ENCODE results near the gene NTRK3.

DNA sequence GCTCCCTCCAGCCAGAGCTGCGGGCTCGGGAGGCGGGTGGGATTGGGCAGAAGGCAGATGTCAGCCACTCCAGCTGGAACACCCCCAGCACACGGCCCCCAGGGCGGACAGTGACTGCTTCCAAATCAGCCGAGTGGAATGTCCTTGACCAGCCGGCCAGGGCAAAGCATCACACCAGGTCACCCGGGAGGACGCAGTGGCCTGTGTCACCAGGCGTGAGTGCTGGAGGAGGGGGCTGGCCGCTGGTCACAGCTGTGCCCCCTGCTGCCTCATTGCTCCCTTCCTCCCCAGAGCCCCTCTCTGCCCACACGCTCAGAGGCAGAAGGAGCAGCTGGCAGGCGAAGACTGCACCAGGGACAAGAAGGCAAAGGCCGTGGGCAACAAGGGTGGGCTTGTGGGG lies 33.5 kb downstream of the NTRK3 start:
- TF ChIP-seq, protein P1, sequence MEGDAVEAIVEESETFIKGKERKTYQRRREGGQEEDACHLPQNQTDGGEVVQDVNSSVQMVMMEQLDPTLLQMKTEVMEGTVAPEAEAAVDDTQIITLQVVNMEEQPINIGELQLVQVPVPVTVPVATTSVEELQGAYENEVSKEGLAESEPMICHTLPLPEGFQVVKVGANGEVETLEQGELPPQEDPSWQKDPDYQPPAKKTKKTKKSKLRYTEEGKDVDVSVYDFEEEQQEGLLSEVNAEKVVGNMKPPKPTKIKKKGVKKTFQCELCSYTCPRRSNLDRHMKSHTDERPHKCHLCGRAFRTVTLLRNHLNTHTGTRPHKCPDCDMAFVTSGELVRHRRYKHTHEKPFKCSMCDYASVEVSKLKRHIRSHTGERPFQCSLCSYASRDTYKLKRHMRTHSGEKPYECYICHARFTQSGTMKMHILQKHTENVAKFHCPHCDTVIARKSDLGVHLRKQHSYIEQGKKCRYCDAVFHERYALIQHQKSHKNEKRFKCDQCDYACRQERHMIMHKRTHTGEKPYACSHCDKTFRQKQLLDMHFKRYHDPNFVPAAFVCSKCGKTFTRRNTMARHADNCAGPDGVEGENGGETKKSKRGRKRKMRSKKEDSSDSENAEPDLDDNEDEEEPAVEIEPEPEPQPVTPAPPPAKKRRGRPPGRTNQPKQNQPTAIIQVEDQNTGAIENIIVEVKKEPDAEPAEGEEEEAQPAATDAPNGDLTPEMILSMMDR (IDR thresholded peaks at IDR 0.05): no peak
- TF ChIP-seq POLR2AphosphoS5 (IDR thresholded peaks at IDR 0.05) (no peak), EP300 (IDR thresholded peaks at IDR 0.05) (no peak), POLR2A (IDR thresholded peaks at IDR 0.05) (no peak)

All from suprapubic skin (tissue), 4 donors.